HUES48 (cell line): Measurements from ENCODE around the gene DPYD.

ENCODE experiments used
- H3K27ac ChIP-seq: one replicate; pipeline ENCODE4 v1.7.0; 2013; ENCODE audit warnings: low read depth, low read length, inconsistent platforms
- H3K27me3 ChIP-seq: 2 replicates; pipeline ENCODE4 v1.6.1; 2013; ENCODE audit warnings: mild to moderate bottlenecking, low read length; ENCODE audit not compliant: control insufficient read depth, insufficient read depth
- H3K36me3 ChIP-seq: 2 replicates; pipeline ENCODE4 v1.6.1; 2013; ENCODE audit warnings: low read length; ENCODE audit not compliant: control insufficient read depth, insufficient read depth
- H3K4me1 ChIP-seq: 2 replicates; pipeline ENCODE4 v1.6.1; 2013; ENCODE audit warnings: mild to moderate bottlenecking, low read length; ENCODE audit not compliant: control insufficient read depth, insufficient read depth
- H3K4me3 ChIP-seq: 2 replicates; pipeline ENCODE4 v1.5.1; 2013; ENCODE audit warnings: mild to moderate bottlenecking, low read depth, low read length
- H3K9ac ChIP-seq: 2 replicates; pipeline ENCODE4 v1.6.1; 2013; ENCODE audit warnings: mild to moderate bottlenecking, low read depth, low read length, moderate library complexity
- H3K9me3 ChIP-seq: 2 replicates; pipeline ENCODE4 v1.6.1; 2013; ENCODE audit warnings: low read length; ENCODE audit not compliant: control insufficient read depth, insufficient read depth

DPYD gene

GRCh38 chr1:97082160-97082848 lies 838.5 kb downstream of the DPYD start:
- Histone ChIP-seq H3K27me3 (no peaks in the 10 kb centered on the region), H3K4me1 (peaks cover 3% of the 10 kb centered on the region; the same call in 1 of the 2 replicates), H3K9ac (no peak overlapping the region), H3K4me3 (no peak overlapping the region), H3K9me3 (no peaks in the 10 kb centered on the region), H3K36me3 (no peaks in the 10 kb centered on the region), H3K27ac (no peak overlapping the region)

GRCh38 chr1:97078872-97079271 lies 842.0 kb downstream of the DPYD start:
- Histone ChIP-seq H3K27me3 (no peaks in the 10 kb centered on the region), H3K27ac (no peak overlapping the region), H3K36me3 (no peaks in the 10 kb centered on the region), H3K4me3 (no peak overlapping the region), H3K9me3 (no peaks in the 10 kb centered on the region), H3K4me1 (peaks cover 3% of the 10 kb centered on the region; the same call in 1 of the 2 replicates), H3K9ac (no peak overlapping the region)

GRCh38 chr1:97077221-97077620 lies 843.6 kb downstream of the DPYD start:
- Histone ChIP-seq H3K36me3 (no peaks in the 10 kb centered on the region), H3K4me3 (no peak overlapping the region), H3K27me3 (no peaks in the 10 kb centered on the region), H3K9me3 (no peaks in the 10 kb centered on the region), H3K27ac (no peak overlapping the region), H3K9ac (no peak overlapping the region), H3K4me1 (no peaks in the 10 kb centered on the region)

- Histone ChIP-seq H3K36me3 (no peaks in the 10 kb centered on the region), H3K4me3 (no peak overlapping the region), H3K27ac (no peak overlapping the region), H3K9ac (no peak overlapping the region), H3K9me3 (no peaks in the 10 kb centered on the region), H3K4me1 (no peaks in the 10 kb centered on the region), H3K27me3 (no peaks in the 10 kb centered on the region)
These were observed 846.1 kb downstream of the DPYD start for GRCh38 chr1:97074771-97075170.

GRCh38 chr1:97073936-97074335 lies 846.9 kb downstream of the DPYD start:
- Histone ChIP-seq H3K36me3 (no peaks in the 10 kb centered on the region), H3K27ac (no peak overlapping the region), H3K9ac (no peak overlapping the region), H3K9me3 (no peaks in the 10 kb centered on the region), H3K4me1 (no peaks in the 10 kb centered on the region), H3K4me3 (no peak overlapping the region), H3K27me3 (no peaks in the 10 kb centered on the region)

- H3K27me3 ChIP-seq: no peaks in the 10 kb centered on the region
- H3K36me3 ChIP-seq: no peaks in the 10 kb centered on the region
- no peak overlapping the region for H3K9ac ChIP-seq
These were observed 847.7 kb downstream of the DPYD start for GRCh38 chr1:97073169-97073568.

GRCh38 chr1:97071173-97071572 lies 849.7 kb downstream of the DPYD start:
- no peaks in the 10 kb centered on the region for H3K27me3 ChIP-seq
- no peaks in the 10 kb centered on the region for H3K36me3 ChIP-seq
- no peak overlapping the region for H3K9ac ChIP-seq
- H3K27ac ChIP-seq: no peak overlapping the region
- H3K4me3 ChIP-seq: no peak overlapping the region
- no peaks in the 10 kb centered on the region for H3K9me3 ChIP-seq
- no peaks in the 10 kb centered on the region for H3K4me1 ChIP-seq

More at GRCh38 chr1:97073169-97073568, 847.7 kb downstream of the DPYD start:
- H3K4me3 ChIP-seq: no peak overlapping the region
- no peak overlapping the region for H3K27ac ChIP-seq
- no peaks in the 10 kb centered on the region for H3K9me3 ChIP-seq
- no peaks in the 10 kb centered on the region for H3K4me1 ChIP-seq

- Histone ChIP-seq H3K36me3 (no peaks in the 10 kb centered on the region), H3K27ac (no peak overlapping the region), H3K4me3 (no peak overlapping the region), H3K9ac (no peak overlapping the region), H3K4me1 (no peaks in the 10 kb centered on the region), H3K9me3 (no peaks in the 10 kb centered on the region), H3K27me3 (no peaks in the 10 kb centered on the region)
These were observed 850.5 kb downstream of the DPYD start for GRCh38 chr1:97070376-97070775.

- no peaks in the 10 kb centered on the region for H3K4me1 ChIP-seq
- no peaks in the 10 kb centered on the region for H3K36me3 ChIP-seq
- no peak overlapping the region for H3K9ac ChIP-seq
- H3K27ac ChIP-seq: no peak overlapping the region
- H3K9me3 ChIP-seq: no peaks in the 10 kb centered on the region
- no peaks in the 10 kb centered on the region for H3K27me3 ChIP-seq
- no peak overlapping the region for H3K4me3 ChIP-seq
These were observed 851.5 kb downstream of the DPYD start for GRCh38 chr1:97069312-97069711.

- Histone ChIP-seq H3K27me3 (no peaks in the 10 kb centered on the region), H3K4me1 (no peaks in the 10 kb centered on the region)
These were observed 854.0 kb downstream of the DPYD start for GRCh38 chr1:97066860-97067259.

GRCh38 chr1:97063532-97063931 lies 857.3 kb downstream of the DPYD start:
- Histone ChIP-seq H3K9me3 (peaks cover 25% of the 10 kb centered on the region), H3K4me3 (no peak overlapping the region), H3K36me3 (no peaks in the 10 kb centered on the region), H3K27me3 (no peaks in the 10 kb centered on the region), H3K4me1 (no peaks in the 10 kb centered on the region), H3K27ac (no peak overlapping the region), H3K9ac (no peak overlapping the region)

More at GRCh38 chr1:97066860-97067259, 854.0 kb downstream of the DPYD start:
- Histone ChIP-seq H3K9ac (no peak overlapping the region), H3K27ac (no peak overlapping the region), H3K9me3 (peaks cover 8% of the 10 kb centered on the region), H3K4me3 (no peak overlapping the region), H3K36me3 (no peaks in the 10 kb centered on the region)
